Panc1 (cell line): ENCODE data around the gene RXRG. TPM values are rescaled to one million over a fixed set of nuclear protein-coding genes. Genes with fewer than 3 reads are reported as not detected.

Experiments
- ATAC-seq: fragments of 200-7000 bp; cut with Tn5 transposase; 2 replicates; pipeline ENCODE4 v1.9.1; 2020; ENCODE audit warnings: mild to moderate bottlenecking, moderate library complexity
- BruUV-seq: library from RNA; stranded (reverse); fragments of 400-500 nt; replicated peaks from 2 replicates; lab custom pipeline; 2021; lab: Mats Ljungman, UMichigan
- CTCF ChIA-PET: fragments of 300-600 bp; sonication (Branson Sonifier 250); formaldehyde crosslinking; loops from one replicate; lab custom pipeline; 2022; ENCODE audit warnings: antibody characterized with exemption; lab: Charles Lee
- POLR2A ChIA-PET: fragments of 300-600 bp; sonication (Branson Sonifier 250); formaldehyde crosslinking; loops from one replicate; lab custom pipeline; 2022; ENCODE audit warnings: antibody characterized with exemption; lab: Charles Lee
- DNase-seq: peaks from one replicate; pipeline ENCODE4 v3.0.0-alpha.2; 2010; ENCODE audit warnings: low read depth, low spot score
- H3K27ac ChIP-seq: 2 replicates; pipeline ENCODE4 v1.5.1; 2011; ENCODE audit warnings: mild to moderate bottlenecking, low read length, inconsistent platforms
- H3K27me3 ChIP-seq: fragments of 200-500 bp; sonication (Bioruptor generic); 2 replicates; pipeline ENCODE4 v1.6.0; 2014; ENCODE audit warnings: low read length, inconsistent platforms; ENCODE audit not compliant: control insufficient read depth, insufficient read depth
- H3K36me3 ChIP-seq: fragments of 200-500 bp; sonication (Bioruptor generic); 2 replicates; pipeline ENCODE4 v1.5.1; 2014; ENCODE audit warnings: inconsistent platforms, mild to moderate bottlenecking, low read length, moderate library complexity; ENCODE audit not compliant: control insufficient read depth, insufficient read depth
- H3K4me1 ChIP-seq: 2 replicates; pipeline ENCODE4 v1.5.1; 2011; ENCODE audit warnings: inconsistent platforms, mild to moderate bottlenecking, low read length, moderate library complexity; ENCODE audit not compliant: control insufficient read depth, insufficient read depth
- H3K4me3 ChIP-seq, 2 experiments: 2 replicates each; pipeline ENCODE4 v1.5.1; 2011 to 2012; ENCODE audit warnings: low read depth in 2 of 2, low read length in 2 of 2, mild to moderate bottlenecking in 2 of 2, inconsistent platforms in 1 of 2, moderate library complexity in 1 of 2
- H3K9me3 ChIP-seq: fragments of 200-500 bp; sonication (Bioruptor generic); 2 replicates; pipeline ENCODE4 v1.5.1; 2014; ENCODE audit warnings: low read depth, mild to moderate bottlenecking, inconsistent platforms, low read length, moderate library complexity; ENCODE audit not compliant: control insufficient read depth, insufficient read depth
- POLR2AphosphoS5 ChIP-seq: IDR thresholded peaks from 2 replicates; pipeline ENCODE4 v1.6.1; 2012; ENCODE audit warnings: mild to moderate bottlenecking, low read depth, low read length, moderate library complexity
- SIN3A ChIP-seq: IDR thresholded peaks from 2 replicates; pipeline ENCODE4 v1.6.1; 2012; ENCODE audit warnings: low read depth, mild to moderate bottlenecking, low read length, moderate library complexity, borderline replicate concordance; ENCODE audit not compliant: insufficient read depth
- TCF7L2 ChIP-seq: IDR thresholded peaks from 2 replicates; pipeline ENCODE4 v1.6.1; 2011; ENCODE audit warnings: mild to moderate bottlenecking, low read depth, low read length, inconsistent platforms
- in situ Hi-C: cut with HindIII; loops from 2 replicates; pipeline ENCODE4 v1.10.0; 2016; ENCODE audit warnings: low sequenced_read_pairs, low pct_unique_long_range_greater_than_20kb
- intact Hi-C: fragments of 100-400 bp; cut with micrococcal nuclease; formaldehyde crosslinking; loops from one replicate; pipeline ENCODE4 v1.10.0; 2022; ENCODE audit not compliant: unreplicated experiment
- total RNA-seq: library from RNA; stranded (reverse); gene quantifications from one replicate; pipeline ENCODE4 v1.2.1, GENCODE V29; 2021; ENCODE audit not compliant: unreplicated experiment
- TF ChIP-seq, protein P1 (sequence below), 2 experiments: IDR thresholded peaks; 2 replicates each; pipeline ENCODE4 v1.6.1; 2011 to 2012; ENCODE audit warnings: low read depth in 2 of 2, control low read depth in 1 of 2, low read length in 1 of 2, mild to moderate bottlenecking in 1 of 2, moderate library complexity in 1 of 2; ENCODE audit not compliant: insufficient read depth in 1 of 2
- TF ChIP-seq, protein P2 (sequence below): fragments of 450-650 bp; IDR thresholded peaks from 2 replicates; pipeline ENCODE4 v1.5.1; 2017; ENCODE audit warnings: mild to moderate bottlenecking

The RXRG gene
- total RNA-seq, 1 experiment from 2014 or later = not detected

DNA sequence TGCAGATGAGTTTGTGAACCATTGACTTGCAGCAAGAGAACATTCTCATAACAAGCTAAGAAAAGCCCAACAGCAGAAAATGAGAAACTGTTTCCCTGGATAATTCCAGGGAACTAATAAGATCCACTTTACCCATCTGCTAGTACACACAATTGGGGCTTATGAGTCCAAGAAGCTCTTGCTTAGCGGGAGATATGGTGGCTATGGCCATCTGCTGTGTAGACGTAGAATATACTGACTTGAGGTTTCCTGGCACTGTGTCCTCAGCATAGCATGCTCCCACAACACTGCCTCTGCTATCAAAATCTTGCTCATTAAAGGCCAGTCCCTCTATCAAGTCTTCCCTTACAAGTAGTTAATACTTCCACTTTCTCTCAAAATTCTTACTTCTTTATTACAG lies 6.8 kb upstream of the RXRG start:
- no peak for DNase-seq
- ChIA-PET CTCF (no interaction called here), POLR2A (no interaction called here)
- Histone ChIP-seq H3K36me3 (no peaks in the 10 kb centered on the region), H3K27me3 (peaks cover 15% of the 10 kb centered on the region), H3K27ac (no peak overlapping the region), H3K4me1 (no peaks in the 10 kb centered on the region), H3K9me3 (no peaks in the 10 kb centered on the region), H3K4me3 (no peak overlapping the region)
- BruUV-seq = no TSS peak
- TF ChIP-seq, protein P1, sequence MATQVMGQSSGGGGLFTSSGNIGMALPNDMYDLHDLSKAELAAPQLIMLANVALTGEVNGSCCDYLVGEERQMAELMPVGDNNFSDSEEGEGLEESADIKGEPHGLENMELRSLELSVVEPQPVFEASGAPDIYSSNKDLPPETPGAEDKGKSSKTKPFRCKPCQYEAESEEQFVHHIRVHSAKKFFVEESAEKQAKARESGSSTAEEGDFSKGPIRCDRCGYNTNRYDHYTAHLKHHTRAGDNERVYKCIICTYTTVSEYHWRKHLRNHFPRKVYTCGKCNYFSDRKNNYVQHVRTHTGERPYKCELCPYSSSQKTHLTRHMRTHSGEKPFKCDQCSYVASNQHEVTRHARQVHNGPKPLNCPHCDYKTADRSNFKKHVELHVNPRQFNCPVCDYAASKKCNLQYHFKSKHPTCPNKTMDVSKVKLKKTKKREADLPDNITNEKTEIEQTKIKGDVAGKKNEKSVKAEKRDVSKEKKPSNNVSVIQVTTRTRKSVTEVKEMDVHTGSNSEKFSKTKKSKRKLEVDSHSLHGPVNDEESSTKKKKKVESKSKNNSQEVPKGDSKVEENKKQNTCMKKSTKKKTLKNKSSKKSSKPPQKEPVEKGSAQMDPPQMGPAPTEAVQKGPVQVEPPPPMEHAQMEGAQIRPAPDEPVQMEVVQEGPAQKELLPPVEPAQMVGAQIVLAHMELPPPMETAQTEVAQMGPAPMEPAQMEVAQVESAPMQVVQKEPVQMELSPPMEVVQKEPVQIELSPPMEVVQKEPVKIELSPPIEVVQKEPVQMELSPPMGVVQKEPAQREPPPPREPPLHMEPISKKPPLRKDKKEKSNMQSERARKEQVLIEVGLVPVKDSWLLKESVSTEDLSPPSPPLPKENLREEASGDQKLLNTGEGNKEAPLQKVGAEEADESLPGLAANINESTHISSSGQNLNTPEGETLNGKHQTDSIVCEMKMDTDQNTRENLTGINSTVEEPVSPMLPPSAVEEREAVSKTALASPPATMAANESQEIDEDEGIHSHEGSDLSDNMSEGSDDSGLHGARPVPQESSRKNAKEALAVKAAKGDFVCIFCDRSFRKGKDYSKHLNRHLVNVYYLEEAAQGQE (IDR thresholded peaks at IDR 0.05; ENCODE audit: insufficient read depth in 1 of 2, low read depth in 2 of 2, low read length in 1 of 2) = no peak
- TF ChIP-seq POLR2AphosphoS5 (no peak), SIN3A (no peak), TCF7L2 (no peak)
- TF ChIP-seq, protein P2, sequence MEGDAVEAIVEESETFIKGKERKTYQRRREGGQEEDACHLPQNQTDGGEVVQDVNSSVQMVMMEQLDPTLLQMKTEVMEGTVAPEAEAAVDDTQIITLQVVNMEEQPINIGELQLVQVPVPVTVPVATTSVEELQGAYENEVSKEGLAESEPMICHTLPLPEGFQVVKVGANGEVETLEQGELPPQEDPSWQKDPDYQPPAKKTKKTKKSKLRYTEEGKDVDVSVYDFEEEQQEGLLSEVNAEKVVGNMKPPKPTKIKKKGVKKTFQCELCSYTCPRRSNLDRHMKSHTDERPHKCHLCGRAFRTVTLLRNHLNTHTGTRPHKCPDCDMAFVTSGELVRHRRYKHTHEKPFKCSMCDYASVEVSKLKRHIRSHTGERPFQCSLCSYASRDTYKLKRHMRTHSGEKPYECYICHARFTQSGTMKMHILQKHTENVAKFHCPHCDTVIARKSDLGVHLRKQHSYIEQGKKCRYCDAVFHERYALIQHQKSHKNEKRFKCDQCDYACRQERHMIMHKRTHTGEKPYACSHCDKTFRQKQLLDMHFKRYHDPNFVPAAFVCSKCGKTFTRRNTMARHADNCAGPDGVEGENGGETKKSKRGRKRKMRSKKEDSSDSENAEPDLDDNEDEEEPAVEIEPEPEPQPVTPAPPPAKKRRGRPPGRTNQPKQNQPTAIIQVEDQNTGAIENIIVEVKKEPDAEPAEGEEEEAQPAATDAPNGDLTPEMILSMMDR = no peak
- intact Hi-C loops (no loop called here), in situ Hi-C loops (no loop called here)
- no peak for ATAC-seq

DNA sequence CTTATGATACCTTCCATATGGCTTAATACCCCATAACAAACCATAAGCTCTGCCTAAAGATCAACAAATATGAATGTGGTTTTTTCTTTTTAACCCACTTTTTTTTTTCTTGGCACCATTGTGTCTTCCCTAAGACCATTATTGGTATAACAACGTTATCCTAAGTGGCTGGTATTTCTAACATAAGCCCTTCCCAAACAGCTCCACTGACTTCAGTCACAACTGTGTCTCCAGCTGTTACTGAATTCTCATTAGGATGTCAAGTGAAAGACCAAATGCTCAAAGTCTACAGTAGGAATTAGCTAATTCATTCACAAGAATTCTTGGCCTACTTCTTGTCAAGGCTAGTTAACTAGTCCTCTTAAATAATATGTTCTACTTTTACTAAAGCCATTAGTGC lies 4.2 kb upstream of the RXRG start:
- no TSS peak for BruUV-seq
- peaks cover 35% of the 10 kb centered on the region for H3K27me3 ChIP-seq
- CTCF ChIA-PET = no interaction called here

More for the DNA sequence above, 4.2 kb upstream of the RXRG start:
- peaks cover 4% of the 10 kb centered on the region for H3K4me1 ChIP-seq
- no peak overlapping the region for H3K4me3 ChIP-seq
- no peaks in the 10 kb centered on the region for H3K9me3 ChIP-seq
- intact Hi-C loops = no loop called here
- POLR2A ChIA-PET = no interaction called here
- H3K36me3 ChIP-seq = no peaks in the 10 kb centered on the region
- in situ Hi-C loops = no loop called here
- TF ChIP-seq, protein P2 = no peak
- TF ChIP-seq POLR2AphosphoS5 = no peak
- no peak for TF ChIP-seq SIN3A
- no peak for TF ChIP-seq TCF7L2
- TF ChIP-seq, protein P1 (IDR thresholded peaks at IDR 0.05; ENCODE audit: insufficient read depth in 1 of 2, low read depth in 2 of 2, low read length in 1 of 2) = no peak
- ATAC-seq = no peak
- H3K27ac ChIP-seq = no peak overlapping the region
- no peak for DNase-seq
